ENCODE measurements around the gene GBP5.
A peak's percentile ranks its signal among the peaks of the same experiment; 100 is the strongest.
"Not testable (repeated sequence)": the region's sequence is repeated elsewhere in the genome, so short reads cannot be mapped to it uniquely, and the experiment has no call there.

Gene GBP5

DNA sequence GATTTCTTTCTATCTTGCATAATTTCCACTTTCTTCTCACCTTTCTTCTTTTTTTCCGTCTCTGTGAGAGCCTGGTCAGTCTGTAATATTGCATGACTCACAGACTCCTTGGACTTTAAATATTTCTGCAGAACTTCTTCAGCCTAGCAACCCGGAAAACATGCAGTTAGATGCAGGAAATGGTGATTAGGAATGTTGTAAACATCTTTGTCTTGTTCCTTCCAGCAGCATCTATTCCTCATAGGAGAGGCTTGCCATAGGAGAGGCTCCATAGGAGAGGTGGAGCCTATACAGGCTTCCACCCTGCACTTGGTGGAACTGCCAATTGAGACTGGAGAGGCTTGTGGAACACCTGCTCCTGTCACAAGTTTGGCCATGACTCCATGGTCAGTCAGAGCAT lies 10.0 kb downstream of the GBP5 start:
- Histone ChIP-seq H3K4me3 (ENCODE audit: low read depth in 1 of 5, low read length in 5 of 5) (peak overlapping the region in 1 of 5 donors; percentile 55), H3K9me3 (ENCODE audit: control insufficient read depth in 5 of 5, low read length in 5 of 5) (no peaks in the 10 kb centered on the region), H3K36me3 (ENCODE audit: control insufficient read depth in 5 of 5, insufficient read depth in 5 of 5, low read length in 5 of 5) (peaks cover 0 to 7% (median 0%) of the 10 kb centered on the region in 5 donors), H3K9ac (ENCODE audit: low read length in 5 of 5) (peak overlapping the region in 1 of 5 donors; percentile 26), H3K27ac (ENCODE audit: low read depth, low read length) (no peak overlapping the region), H3K4me1 (ENCODE audit: control insufficient read depth in 5 of 5, insufficient read depth in 5 of 5, low read length in 5 of 5) (peaks cover 0 to 21% (median 8%) of the 10 kb centered on the region in 5 donors), H3K27me3 (ENCODE audit: control insufficient read depth in 5 of 5, insufficient read depth in 4 of 5, low read length in 5 of 5) (no peaks in the 10 kb centered on the region)

DNA sequence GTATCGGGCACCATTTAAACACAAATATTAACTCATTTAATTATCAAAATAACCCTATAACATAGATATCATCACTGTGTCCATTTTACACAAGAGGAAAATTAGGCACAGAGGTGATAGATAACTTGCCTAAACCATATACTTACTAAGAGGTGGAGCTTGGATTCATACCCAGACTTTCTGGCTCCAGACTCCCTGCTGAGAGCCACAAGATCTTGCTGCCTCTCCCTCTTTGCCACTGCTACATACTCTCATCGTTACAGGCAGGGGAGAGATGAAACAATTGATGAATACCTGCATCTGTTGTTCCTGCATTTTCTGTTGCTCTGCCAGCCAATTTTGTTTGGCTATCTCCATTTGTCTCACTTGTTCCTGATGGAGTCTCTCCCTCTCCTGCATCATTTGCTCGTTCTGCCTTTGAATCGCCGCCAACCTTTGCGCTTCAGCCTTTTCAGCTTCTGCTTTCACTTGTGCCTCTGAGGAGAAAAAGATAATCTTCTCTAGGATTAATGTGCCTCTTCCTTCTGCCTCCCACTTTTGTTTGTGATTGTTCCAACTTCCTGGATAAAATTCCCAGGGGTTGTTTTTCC lies 10.6 kb downstream of the GBP5 start:
- Histone ChIP-seq H3K9ac (ENCODE audit: low read length in 5 of 5) (peak overlapping the region in 2 of 5 donors; percentile 16 to 26), H3K27ac (ENCODE audit: low read depth, low read length) (no peak overlapping the region)

DNA sequence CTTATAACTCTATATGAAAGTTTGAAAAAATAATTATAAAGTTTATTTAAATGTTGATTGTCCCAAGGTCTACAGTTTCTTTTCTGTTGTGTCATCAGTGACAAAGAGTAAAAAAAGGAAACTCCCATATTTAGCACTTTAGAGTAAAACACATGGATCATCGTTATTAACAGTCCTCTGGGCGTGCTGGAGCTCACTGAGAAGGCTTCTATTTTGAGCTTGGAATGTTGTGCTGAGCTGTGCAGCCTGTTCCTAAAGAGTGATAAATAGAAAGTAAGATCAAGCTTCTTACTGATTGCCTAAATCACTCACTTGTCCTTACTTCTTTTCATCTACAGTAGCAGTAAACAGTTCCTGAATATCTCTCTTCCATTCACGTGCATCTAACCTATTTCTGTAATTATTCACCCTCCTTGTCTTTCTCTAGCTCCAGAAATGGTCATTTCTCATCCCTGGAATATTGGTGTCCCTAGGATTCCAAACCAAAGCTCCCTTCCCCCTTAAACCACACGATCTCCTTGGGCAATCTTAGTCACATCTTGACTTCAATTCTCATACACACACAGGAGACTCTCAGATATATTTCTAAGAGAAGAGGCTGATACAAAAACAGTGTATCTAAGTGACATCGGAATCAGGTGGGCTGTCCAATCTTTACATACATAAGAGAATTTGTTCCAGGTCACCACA lies 11.9 kb downstream of the GBP5 start:
- no peaks in the 10 kb centered on the region for H3K9me3 ChIP-seq (ENCODE audit: control insufficient read depth in 5 of 5, low read length in 5 of 5)
- no peak overlapping the region for H3K9ac ChIP-seq (ENCODE audit: low read length in 5 of 5)
- H3K4me1 ChIP-seq (ENCODE audit: control insufficient read depth in 5 of 5, insufficient read depth in 5 of 5, low read length in 5 of 5), result peaks cover 0 to 21% (median 8%) of the 10 kb centered on the region in 5 donors
- H3K27me3 ChIP-seq (ENCODE audit: control insufficient read depth in 5 of 5, insufficient read depth in 4 of 5, low read length in 5 of 5), result no peaks in the 10 kb centered on the region
- H3K4me3 ChIP-seq (ENCODE audit: low read depth in 1 of 5, low read length in 5 of 5), result no peak overlapping the region
- H3K27ac ChIP-seq (ENCODE audit: low read depth, low read length), result no peak overlapping the region
- H3K36me3 ChIP-seq (ENCODE audit: control insufficient read depth in 5 of 5, insufficient read depth in 5 of 5, low read length in 5 of 5), result peaks cover 0 to 7% (median 0%) of the 10 kb centered on the region in 5 donors

More for the DNA sequence above, 10.6 kb downstream of the GBP5 start:
- no peaks in the 10 kb centered on the region for H3K27me3 ChIP-seq (ENCODE audit: control insufficient read depth in 5 of 5, insufficient read depth in 4 of 5, low read length in 5 of 5)
- peak overlapping the region; percentile 13 to 56 (median 53) for H3K4me3 ChIP-seq (ENCODE audit: low read depth in 1 of 5, low read length in 5 of 5)
- H3K4me1 ChIP-seq (ENCODE audit: control insufficient read depth in 5 of 5, insufficient read depth in 5 of 5, low read length in 5 of 5), result peaks cover 0 to 21% (median 8%) of the 10 kb centered on the region in 5 donors
- no peaks in the 10 kb centered on the region for H3K9me3 ChIP-seq (ENCODE audit: control insufficient read depth in 5 of 5, low read length in 5 of 5)
- H3K36me3 ChIP-seq (ENCODE audit: control insufficient read depth in 5 of 5, insufficient read depth in 5 of 5, low read length in 5 of 5), result peaks cover 0 to 7% (median 0%) of the 10 kb centered on the region in 5 donors

DNA sequence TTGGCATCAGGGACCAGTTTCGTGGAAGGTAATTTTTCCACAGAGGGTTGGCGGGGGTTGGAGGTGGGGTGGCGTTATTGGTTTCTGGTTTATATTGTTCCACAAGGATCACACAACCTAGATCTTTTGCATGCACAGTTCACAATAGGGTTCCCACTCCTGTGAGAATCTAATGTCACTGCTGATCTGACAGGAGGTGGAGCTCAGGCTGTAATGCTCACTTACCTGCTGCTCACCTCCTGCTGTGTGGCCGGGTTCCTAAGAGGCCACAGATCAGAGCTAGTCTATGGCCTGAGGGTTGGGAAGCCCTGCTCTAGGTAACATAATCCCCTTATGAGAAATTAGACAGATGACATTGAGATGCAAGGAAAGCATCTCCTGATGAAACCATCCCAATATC lies 12.6 kb downstream of the GBP5 start:
- Histone ChIP-seq H3K9ac (ENCODE audit: low read length in 5 of 5) (no peak overlapping the region), H3K9me3 (ENCODE audit: control insufficient read depth in 5 of 5, low read length in 5 of 5) (no peaks in the 10 kb centered on the region), H3K36me3 (ENCODE audit: control insufficient read depth in 5 of 5, insufficient read depth in 5 of 5, low read length in 5 of 5) (peaks cover 0 to 7% (median 0%) of the 10 kb centered on the region in 5 donors), H3K27me3 (ENCODE audit: control insufficient read depth in 5 of 5, insufficient read depth in 4 of 5, low read length in 5 of 5) (no peaks in the 10 kb centered on the region), H3K4me1 (ENCODE audit: control insufficient read depth in 5 of 5, insufficient read depth in 5 of 5, low read length in 5 of 5) (peaks cover 0 to 23% (median 8%) of the 10 kb centered on the region in 5 donors), H3K27ac (ENCODE audit: low read depth, low read length) (no peak overlapping the region), H3K4me3 (ENCODE audit: low read depth in 1 of 5, low read length in 5 of 5) (no peak overlapping the region)

DNA sequence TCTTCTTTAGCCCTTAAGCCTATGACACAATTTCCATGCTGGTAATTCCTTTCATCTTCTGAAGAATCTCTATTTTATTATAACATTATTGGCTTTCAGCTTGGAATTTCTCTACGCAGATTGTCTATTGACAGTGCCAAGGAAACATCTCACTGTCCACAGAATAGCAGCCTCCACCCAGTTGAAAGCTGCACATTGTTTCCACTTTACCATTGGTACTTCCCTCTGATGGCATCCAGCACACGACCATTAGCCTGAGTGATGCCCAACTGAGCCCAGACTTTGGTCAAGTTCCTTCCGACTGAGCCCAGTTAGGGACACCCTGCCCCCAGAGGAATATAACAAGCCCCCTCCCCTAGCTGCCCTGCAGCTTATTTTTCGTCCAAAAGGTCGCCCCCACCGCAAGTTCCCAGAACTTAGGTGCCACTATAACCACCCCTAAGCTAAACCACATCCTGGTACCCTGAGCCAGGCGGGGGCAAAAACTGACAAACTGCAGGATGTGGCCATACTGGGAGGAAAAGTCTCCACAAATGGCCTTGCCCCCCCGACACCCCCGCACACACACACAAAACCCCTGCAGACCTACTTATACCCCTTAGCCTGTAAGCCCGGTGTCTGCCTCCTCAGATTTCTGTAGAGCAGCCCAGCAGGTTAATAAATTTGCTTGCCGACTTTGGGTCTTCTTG lies 13.2 kb downstream of the GBP5 start:
- Histone ChIP-seq H3K4me3 (ENCODE audit: low read depth in 1 of 5, low read length in 5 of 5) (no peak overlapping the region), H3K4me1 (ENCODE audit: control insufficient read depth in 5 of 5, insufficient read depth in 5 of 5, low read length in 5 of 5) (peaks cover 0 to 24% (median 8%) of the 10 kb centered on the region in 5 donors), H3K27ac (ENCODE audit: low read depth, low read length) (no peak overlapping the region), H3K9me3 (ENCODE audit: control insufficient read depth in 5 of 5, low read length in 5 of 5) (no peaks in the 10 kb centered on the region), H3K9ac (ENCODE audit: low read length in 5 of 5) (no peak overlapping the region), H3K27me3 (ENCODE audit: control insufficient read depth in 5 of 5, insufficient read depth in 4 of 5, low read length in 5 of 5) (no peaks in the 10 kb centered on the region), H3K36me3 (ENCODE audit: control insufficient read depth in 5 of 5, insufficient read depth in 5 of 5, low read length in 5 of 5) (peaks cover 0 to 7% (median 0%) of the 10 kb centered on the region in 5 donors)

DNA sequence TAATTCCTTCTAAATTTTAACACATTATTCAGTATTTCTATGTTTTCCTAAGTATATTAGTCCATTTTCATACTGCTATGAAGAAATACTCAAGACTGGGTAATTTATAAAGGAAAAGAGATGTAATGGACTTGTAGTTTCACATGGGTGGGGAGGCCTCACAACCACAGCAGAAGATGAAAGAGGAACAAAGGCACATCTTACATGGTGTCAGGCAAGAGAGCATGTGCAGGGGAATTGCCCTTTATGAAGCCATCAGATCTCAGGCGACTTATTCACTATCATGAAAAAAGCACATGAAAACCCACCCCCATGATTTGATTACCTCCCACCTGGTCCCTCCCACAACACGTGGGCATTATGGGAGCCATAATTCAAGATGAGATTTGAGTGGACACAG lies 15.6 kb downstream of the GBP5 start:
- peaks cover 0 to 14% (median 3%) of the 10 kb centered on the region in 5 donors for H3K4me1 ChIP-seq (ENCODE audit: control insufficient read depth in 5 of 5, insufficient read depth in 5 of 5, low read length in 5 of 5)
- H3K27ac ChIP-seq (ENCODE audit: low read depth, low read length), result no peak overlapping the region
- no peak overlapping the region for H3K9ac ChIP-seq (ENCODE audit: low read length in 5 of 5)
- no peaks in the 10 kb centered on the region for H3K27me3 ChIP-seq (ENCODE audit: control insufficient read depth in 5 of 5, insufficient read depth in 4 of 5, low read length in 5 of 5)
- no peak overlapping the region for H3K4me3 ChIP-seq (ENCODE audit: low read depth in 1 of 5, low read length in 5 of 5)
- no peaks in the 10 kb centered on the region for H3K36me3 ChIP-seq (ENCODE audit: control insufficient read depth in 5 of 5, insufficient read depth in 5 of 5, low read length in 5 of 5)
- H3K9me3 ChIP-seq (ENCODE audit: control insufficient read depth in 5 of 5, low read length in 5 of 5), result no peaks in the 10 kb centered on the region

DNA sequence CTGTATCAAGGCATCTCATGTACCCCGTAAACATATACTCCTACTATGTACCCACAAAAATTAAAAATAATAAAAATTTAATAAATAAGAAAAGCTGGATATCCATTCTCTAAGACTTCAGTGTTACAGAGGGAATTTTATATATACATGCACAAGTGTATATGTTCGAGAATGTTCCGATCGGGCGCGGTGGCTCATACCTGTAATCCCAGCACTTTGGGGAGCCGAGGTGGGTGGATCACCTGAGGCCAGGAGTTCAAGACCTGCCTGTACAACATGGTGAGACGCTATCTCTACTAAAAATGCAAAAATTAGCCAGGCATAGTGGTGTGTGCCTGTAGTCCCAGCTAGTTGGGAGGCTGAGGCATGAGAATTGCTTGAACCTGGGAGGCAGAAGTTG lies 17.1 kb downstream of the GBP5 start:
- not testable (repeated sequence) for H3K4me3 ChIP-seq (ENCODE audit: low read depth in 1 of 5, low read length in 5 of 5); H3K36me3 ChIP-seq (ENCODE audit: control insufficient read depth in 5 of 5, insufficient read depth in 5 of 5, low read length in 5 of 5); H3K4me1 ChIP-seq (ENCODE audit: control insufficient read depth in 5 of 5, insufficient read depth in 5 of 5, low read length in 5 of 5); H3K27me3 ChIP-seq (ENCODE audit: control insufficient read depth in 5 of 5, insufficient read depth in 4 of 5, low read length in 5 of 5); H3K27ac ChIP-seq (ENCODE audit: low read depth, low read length); H3K9ac ChIP-seq (ENCODE audit: low read length in 5 of 5); H3K9me3 ChIP-seq (ENCODE audit: control insufficient read depth in 5 of 5, low read length in 5 of 5)

DNA sequence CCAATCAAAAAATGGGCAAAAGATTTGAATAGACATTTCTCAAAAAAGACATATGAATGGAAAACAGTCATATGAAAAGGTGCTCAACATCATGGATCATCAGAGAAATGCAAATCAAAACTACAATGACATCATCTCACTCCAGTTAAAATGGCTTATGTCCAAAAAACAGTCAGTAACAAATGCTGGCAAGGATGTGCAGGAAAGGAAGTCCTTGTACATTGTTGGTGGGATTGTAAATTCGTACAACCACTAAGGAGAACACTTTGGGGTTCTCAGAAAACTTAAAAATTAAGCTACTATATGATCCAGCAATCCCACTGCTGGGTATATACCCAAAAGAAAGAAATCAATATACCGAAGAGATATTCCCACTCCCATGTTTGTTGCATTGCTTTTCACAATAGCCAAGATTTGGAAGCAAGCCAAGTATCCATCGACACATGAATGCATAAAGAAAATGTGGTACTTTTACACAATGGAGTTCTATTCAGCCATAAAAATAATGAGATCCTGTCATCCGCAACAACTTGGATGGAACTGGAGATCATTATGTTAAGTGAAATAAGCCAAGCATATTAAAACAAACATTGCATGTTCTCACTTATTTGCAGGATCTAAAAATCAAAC lies 17.9 kb downstream of the GBP5 start:
- Histone ChIP-seq H3K4me1 (ENCODE audit: control insufficient read depth in 5 of 5, insufficient read depth in 5 of 5, low read length in 5 of 5) (peaks cover 0 to 2% (median 0%) of the 10 kb centered on the region in 5 donors), H3K9ac (ENCODE audit: low read length in 5 of 5) (no peak overlapping the region), H3K4me3 (ENCODE audit: low read depth in 1 of 5, low read length in 5 of 5) (no peak overlapping the region), H3K27me3 (ENCODE audit: control insufficient read depth in 5 of 5, insufficient read depth in 4 of 5, low read length in 5 of 5) (no peaks in the 10 kb centered on the region), H3K9me3 (ENCODE audit: control insufficient read depth in 5 of 5, low read length in 5 of 5) (peaks cover 0 to under 1% (median 0%) of the 10 kb centered on the region in 5 donors), H3K36me3 (ENCODE audit: control insufficient read depth in 5 of 5, insufficient read depth in 5 of 5, low read length in 5 of 5) (no peaks in the 10 kb centered on the region), H3K27ac (ENCODE audit: low read depth, low read length) (no peak overlapping the region)

DNA sequence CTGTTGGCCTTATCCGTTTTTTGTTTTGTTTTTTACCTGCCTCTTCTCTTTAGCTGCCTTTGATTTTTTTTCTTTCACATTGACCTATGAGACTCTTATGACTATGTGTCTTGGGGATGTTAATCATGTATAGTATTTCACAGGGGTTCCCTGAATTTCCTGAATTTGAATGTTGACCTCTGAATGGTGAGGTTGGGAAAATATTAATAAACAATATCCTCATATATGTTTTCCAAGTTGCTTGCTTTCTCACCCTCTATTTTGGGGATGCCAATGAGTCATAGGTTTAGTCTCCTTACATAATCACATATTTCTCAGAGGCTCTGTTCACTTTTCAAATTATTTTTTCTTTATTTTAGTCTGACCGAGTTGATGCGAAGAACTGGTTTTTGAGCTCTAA lies 29.6 kb downstream of the GBP5 start:
- Histone ChIP-seq H3K4me1 (ENCODE audit: control insufficient read depth in 5 of 5, insufficient read depth in 5 of 5, low read length in 5 of 5) (no peaks in the 10 kb centered on the region), H3K9me3 (ENCODE audit: control insufficient read depth in 5 of 5, low read length in 5 of 5) (peaks cover 0 to 3% (median 0%) of the 10 kb centered on the region in 5 donors), H3K36me3 (ENCODE audit: control insufficient read depth in 5 of 5, insufficient read depth in 5 of 5, low read length in 5 of 5) (no peaks in the 10 kb centered on the region), H3K27me3 (ENCODE audit: control insufficient read depth in 5 of 5, insufficient read depth in 4 of 5, low read length in 5 of 5) (no peaks in the 10 kb centered on the region), H3K9ac (ENCODE audit: low read length in 5 of 5) (no peak overlapping the region), H3K27ac (ENCODE audit: low read depth, low read length) (no peak overlapping the region), H3K4me3 (ENCODE audit: low read depth in 1 of 5, low read length in 5 of 5) (no peak overlapping the region)
